HG02885 (cell line): ENCODE results near the gene PAPPA.

ENCODE experiments used
- ATAC-seq: cut with Tn5 transposase; IDR thresholded peaks from one replicate; pipeline ENCODE4 v1.9.1; 2021; ENCODE audit warnings: mild to moderate bottlenecking; ENCODE audit not compliant: unreplicated experiment, poor library complexity

PAPPA gene

DNA sequence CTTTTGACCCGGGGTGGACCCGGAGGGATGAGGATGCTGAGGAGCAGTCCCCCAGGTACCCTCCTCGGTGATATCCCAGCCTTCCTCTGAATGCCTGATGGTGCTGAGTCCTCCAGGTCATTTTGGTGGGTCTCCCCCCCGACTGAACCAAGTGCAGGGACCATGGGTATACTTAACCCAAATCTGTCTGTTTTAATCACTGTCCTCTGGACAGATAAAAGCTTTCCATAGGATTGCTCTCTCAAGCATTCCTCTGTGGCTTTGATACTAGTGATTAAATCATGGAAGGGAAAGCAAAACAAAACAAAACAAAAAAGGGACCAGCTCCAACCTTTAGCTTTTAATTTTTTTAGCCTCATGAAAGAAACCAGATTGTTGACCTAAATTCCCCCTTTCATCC lies 26.0 kb downstream of the PAPPA start:
- ATAC-seq: no peak

DNA sequence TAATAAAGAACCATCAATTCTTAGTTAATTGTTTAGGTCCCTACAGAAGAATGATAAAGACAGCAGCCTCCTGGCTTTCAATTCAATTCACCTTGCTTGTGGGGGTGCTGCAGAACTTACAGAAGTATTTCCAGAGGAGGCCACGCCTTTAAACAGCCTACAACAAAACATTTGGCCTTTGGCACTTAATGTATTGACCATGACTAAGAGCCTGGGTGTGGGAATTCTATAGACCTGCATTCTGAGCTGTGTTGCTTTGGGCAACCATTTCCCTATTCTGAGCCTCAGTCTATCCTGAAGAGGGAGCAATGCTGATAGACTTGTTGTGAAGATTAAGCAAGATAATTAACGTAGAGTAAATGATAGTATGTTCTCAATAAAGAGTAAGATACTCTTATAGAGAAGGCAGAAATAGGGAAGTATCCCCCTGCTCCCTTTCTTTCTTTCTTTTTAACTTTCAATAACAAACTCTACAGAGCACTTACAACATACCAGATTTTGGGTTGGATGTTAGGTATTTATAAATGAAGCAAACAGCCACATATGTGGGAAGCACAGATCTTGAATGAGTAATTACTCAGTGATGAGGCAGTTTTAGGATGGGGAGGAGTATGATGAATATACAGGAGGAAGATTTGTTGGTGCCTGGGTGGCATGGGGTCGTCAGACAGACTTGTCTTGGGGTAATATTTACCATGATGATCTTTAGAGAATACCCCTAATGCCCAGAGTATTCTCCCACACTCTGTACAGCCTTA lies 28.4 kb downstream of the PAPPA start:
- ATAC-seq: no peak

DNA sequence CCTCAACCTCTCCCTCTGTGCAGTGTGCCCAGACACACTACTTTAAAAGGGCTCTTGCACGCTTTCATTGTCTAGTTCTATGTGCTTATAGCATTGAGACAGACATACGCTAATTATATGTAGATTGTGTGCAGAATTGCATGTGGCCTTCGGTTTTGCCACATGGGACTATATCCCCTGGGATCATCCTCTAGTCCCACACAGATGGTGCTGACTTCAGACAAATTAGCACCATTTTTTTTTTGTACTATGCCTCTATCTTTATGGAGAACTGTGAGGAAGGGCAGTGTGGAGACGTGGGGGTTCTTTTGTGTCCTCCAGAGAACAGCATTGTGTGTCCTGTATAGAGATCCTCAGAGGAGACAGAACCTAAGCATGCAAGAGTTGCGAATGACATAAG lies 29.3 kb downstream of the PAPPA start:
- ATAC-seq: no peak

DNA sequence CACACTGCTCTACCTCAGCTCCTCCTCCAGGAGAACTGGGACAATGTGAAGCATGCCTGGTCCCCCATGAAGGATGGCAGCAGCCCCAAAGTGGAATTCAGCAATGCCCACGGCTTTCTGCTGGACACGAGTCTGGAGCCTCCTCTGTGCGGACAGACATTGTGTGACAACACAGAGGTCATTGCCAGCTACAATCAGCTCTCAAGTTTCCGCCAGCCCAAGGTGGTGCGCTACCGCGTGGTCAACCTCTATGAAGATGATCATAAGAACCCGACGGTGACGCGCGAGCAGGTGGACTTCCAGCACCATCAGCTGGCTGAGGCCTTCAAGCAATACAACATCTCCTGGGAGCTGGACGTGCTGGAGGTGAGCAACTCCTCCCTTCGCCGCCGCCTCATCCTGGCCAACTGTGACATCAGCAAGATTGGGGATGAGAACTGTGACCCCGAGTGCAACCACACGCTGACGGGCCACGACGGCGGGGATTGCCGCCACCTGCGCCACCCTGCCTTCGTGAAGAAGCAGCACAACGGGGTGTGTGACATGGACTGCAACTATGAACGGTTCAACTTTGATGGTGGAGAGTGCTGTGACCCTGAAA lies 34.1 kb downstream of the PAPPA start:
- ATAC-seq: no peak

DNA sequence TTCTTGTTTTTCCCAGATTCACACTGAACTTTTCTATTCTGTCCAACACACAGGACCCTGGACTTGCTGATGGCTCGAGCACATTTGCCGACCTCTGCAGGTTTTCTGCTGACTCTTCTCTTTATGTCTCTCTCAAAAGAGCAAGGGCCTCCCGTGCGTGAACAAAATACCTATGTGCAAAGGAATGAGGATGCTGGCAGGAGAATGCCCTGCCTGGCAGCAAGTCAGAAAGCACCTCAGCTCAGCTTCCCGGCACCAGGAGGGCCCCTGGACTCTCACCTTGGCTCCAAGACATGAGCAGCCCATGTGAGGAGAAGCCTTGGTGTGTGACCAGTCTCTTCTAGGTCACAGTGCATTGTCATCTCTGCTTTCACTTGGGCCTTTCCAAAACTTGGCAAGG lies 36.1 kb downstream of the PAPPA start:
- ATAC-seq: no peak

DNA sequence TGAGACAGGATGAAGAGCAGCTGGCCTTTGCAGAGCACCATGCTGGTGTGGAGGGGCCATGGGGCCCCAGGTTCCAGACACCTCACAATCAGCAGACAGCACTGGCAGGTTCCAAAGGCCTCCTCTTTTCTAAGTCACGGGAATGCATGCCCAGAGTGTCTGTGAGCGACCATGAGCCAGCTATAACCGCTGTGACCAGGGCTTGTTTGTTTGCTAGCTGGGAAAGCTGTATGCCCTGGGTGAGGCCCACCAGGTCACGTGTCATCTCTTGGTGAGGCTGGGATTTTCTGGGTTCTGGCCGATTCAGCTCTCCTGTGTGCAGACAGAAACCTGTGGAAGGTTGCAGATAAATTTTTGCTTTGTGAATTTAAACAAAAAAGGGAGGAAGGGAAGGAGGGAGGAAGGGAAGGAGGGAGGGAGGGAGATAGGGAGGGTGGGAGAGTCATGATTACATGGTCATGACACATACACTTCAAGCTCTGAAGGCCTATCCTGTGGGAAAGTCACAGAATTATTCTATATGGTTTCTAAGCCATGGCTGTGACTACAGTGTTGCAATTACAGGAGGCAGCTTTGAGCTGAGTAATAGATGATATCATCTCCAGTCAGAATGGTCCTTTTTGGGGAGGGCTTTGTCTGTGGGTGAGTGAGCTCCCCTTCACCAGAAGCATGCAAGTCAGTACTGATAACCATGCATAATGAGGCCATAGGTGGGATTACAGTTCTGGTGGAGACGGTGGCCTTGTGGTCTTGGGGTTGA lies 37.2 kb downstream of the PAPPA start:
- no peak for ATAC-seq

DNA sequence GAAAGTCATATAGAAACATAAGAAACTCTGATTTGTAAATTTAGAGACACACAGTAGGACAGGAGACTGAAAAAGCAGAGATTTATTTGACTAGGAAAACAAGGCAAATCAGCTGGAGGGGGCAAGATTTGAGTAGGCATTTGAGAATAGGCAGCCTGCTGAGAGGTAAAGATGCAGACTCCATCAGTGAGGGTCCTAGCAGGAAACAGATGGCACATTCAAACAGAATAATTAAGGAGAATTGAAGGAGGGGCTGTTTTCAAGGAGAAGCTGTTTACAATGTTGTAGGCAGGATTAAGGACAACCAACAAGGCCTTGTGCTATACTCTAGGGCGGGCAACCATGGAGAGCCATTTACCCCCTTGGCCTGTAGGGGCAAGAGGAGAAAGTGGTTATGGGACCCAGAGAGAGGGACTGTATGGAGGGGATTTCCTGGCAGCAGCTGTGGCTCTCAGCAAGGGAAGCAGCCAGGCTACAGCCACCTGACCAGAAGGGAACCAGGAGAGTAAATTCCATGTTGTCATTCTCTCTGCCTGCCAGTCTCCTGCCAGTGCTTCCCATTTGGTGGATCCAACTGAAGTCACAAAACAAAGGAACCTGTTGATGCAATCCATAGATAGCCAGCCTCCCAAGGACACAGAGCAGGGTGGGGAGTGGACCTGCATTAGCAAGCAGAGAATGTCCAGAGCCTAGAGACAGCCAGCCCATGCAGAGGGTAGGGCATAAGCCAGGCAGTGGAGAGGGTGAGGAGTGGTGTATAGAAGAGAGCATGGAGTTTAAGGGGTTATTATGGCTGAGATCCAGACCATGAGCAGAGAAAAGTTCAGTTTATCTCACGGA lies 38.2 kb downstream of the PAPPA start:
- no peak for ATAC-seq

DNA sequence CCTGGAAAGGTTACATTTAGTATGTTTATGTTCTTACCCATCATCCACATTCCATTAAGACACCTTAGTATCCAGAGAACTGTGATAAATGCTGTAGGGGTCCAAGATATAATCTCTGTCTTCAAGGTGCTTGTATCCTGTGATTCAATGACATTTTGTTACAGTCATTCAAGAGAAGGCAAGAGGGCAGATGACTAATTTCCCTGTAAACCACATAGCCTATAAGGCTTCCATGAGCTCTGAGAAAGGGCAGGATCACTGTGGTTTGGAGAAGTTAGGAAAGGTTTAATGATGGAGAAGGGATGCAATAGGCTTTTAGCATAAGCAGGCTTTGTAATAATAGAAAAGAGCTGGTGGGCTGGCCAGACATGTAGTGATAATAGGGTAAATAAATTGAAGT lies 40.0 kb downstream of the PAPPA start:
- no peak for ATAC-seq

DNA sequence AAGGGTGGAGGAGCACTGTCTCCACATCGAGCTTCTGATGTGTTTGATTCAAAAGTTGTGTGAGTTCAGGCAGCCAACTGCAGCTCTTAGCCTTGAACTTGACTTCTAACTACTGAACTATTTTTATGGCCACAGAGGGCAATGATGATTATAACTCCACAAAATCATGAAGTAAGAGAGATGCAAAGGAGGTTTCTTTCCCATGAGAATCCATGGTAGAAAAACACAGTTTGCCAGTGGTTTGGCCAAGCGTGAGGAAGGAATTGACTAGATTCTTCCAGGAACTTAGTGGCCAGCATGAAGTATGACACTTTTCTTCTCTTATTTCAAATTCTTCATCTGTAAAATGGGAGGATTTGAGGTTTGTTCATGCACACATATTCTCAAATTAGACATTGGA lies 43.2 kb downstream of the PAPPA start:
- no peak for ATAC-seq

DNA sequence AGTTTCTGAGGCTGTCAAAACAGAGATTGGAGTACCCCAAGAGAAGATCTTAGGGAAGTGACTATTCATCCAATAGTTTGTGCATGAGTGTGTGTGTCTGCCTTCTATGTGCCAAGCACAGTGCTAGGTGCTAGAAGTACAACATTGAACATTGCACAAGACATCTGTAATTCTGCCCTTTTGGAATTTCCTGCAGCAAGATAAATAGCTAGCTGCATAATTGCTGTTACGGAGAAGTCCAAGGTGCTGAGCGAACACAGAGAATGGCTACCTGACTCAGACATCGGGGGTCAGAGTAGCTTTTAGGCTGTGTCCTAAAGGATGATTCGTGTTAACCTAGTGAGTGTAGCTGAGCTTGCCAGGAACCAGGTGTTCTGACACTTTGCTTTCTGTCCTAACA lies 44.8 kb downstream of the PAPPA start:
- ATAC-seq: no peak

DNA sequence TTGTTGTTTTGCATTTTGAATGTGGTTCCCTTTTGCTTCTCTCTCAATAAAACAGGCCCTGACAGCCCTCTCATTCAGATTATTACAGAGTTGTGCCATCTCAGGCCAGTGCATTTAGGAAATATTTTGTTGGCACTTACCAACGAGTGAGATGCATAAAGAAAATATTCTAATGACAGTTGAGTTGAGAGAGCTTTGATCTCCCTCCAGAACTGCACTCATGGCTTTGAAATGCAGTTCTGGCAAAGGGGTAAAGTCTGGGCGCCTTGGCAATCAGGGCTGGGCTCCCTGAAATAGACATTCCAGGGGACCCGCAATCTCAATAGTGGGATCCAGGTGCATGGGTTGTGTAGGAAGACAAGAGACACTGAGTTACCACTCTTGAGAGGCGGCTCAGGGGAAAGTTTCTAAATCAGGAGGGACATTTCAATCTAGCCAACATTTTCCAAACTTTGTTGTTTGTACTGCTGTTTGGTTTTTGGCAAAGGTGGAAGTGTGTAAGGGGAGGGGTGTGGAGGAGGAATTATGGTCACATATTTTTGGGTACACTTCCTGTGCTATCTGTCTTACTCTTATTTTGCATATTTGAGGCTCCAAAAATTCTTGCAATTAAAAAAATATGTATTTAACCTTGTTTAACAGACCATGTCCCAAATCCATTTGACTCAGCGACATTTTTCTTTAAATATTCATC lies 48.8 kb downstream of the PAPPA start:
- ATAC-seq: no peak

DNA sequence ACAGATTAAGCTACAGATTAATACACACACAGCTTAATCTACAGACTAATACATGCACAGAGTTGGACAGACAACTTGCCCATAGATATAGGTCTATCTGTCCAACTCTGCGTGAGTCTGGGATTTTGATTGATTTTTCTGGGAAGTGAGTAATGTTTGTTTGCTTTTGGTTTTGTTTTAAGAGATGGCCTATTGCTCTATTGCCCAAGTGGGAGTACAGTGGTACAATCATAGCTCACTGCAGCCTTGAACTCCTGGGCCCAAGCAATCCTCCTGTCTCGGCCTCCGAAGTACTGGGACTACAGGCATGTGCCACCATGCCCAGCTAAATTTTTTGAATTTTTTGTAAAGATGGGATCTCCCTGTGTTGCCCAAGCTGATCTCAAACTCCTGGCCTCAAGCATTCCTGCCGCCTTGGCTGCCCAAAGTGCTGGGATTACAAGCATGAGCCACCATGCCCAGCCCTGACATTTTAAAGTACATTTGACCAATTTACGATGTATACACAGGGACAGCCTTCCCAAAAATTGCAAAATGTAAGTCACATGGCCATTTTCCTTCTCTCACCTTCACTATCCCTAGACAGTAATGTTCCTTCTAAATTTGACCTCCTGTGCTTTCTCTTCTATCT lies 50.8 kb downstream of the PAPPA start:
- no peak for ATAC-seq

DNA sequence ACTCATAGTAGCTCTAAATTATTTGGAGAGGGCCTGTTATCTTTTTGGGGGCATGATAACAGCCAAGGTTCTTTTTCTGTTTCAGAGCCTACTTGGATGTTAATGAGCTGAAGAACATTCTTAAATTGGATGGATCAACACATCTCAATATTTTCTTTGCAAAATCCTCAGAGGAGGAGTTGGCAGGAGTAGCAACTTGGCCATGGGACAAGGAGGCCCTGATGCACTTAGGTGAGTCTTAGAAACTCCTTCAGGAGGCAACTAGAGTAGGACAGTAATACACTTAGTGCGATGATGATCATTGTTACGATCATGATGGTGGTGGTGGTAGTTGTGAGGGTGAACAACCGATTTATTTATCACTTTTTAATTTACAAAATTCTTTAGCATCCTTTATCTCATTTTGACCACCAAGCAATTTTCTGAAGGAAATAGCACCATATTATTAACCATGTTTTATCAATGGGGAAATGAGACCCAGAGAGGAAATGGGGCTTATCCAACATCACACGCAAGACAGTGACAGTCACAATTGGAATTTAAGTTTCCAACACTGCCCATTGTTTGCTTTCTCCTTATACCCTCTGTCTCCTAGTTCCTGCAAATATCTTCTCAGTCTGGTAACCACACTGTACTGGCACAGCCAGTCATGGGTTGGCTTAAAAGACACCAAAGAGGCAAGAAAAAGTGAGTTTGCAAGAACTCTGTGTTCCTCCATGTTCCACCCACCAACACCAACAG lies 54.0 kb downstream of the PAPPA start:
- ATAC-seq: no peak

DNA sequence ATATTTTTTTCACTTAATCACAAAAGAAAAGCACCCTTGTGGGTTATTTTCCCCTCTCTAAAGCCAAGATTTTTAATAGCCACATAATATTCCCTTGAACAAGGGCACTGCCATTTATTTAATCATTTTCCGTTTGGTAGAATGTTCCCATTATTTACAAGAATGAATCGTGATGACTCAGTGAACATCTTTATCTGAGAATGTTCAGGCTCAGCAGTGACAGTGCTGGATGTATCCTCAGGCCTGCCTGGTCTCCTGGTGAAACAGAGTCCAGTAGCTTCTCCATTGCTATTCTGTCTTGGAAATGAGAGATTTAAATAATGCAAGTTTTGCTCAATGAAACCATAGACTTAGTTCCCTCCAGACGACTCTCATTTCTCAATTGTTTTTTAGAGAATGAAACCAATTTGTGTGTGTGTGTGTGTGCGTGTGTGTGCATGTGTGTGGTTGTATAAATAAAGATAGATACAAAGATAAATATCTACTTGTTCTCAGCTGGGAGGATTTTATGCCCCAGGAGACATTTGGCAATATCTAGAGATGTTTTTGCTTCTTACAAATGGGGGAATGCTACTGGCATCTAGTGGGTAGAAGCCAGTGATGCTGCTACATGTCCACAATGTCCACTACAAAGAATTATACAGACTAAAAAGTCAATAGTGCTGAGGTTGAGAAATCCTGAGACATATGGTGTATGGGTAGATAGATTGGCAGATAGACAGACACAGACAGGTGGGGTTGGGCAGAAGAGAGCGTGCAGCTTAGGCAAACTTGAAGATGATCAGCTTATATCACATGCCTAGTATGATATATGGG lies 55.0 kb downstream of the PAPPA start:
- no peak for ATAC-seq

DNA sequence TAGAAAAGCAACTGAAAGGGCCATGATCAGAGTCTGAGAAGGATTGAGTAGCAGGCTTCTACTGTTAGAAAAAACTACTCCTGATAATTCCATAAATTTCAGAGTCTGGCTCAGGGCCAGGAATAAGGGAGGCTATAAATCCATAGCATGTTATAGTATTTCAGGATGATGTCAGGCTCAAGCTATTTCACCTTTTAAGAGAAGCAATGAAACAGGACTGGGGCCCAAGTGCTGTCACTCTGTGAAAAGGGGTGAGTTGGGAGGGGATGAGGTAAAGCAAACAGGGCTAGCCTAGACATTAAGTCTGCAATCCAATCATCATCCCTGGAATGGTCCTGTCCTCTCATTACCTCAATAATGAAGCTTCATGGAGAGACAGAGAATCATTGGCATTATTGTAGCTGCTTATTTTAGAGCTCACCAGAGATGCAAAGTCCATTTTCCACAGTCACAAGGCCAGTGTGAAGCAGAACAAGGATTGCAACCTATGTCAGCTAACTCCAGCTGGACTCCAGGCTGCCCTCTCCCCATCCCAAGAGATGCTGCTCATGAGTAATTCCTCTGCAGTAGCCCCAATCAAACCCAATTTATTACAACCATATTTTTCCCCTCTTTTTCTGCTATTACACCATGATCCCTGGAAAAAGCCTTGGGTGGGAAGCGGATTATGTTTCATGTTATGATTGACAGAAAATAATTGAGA lies 56.0 kb downstream of the PAPPA start:
- ATAC-seq: no peak

DNA sequence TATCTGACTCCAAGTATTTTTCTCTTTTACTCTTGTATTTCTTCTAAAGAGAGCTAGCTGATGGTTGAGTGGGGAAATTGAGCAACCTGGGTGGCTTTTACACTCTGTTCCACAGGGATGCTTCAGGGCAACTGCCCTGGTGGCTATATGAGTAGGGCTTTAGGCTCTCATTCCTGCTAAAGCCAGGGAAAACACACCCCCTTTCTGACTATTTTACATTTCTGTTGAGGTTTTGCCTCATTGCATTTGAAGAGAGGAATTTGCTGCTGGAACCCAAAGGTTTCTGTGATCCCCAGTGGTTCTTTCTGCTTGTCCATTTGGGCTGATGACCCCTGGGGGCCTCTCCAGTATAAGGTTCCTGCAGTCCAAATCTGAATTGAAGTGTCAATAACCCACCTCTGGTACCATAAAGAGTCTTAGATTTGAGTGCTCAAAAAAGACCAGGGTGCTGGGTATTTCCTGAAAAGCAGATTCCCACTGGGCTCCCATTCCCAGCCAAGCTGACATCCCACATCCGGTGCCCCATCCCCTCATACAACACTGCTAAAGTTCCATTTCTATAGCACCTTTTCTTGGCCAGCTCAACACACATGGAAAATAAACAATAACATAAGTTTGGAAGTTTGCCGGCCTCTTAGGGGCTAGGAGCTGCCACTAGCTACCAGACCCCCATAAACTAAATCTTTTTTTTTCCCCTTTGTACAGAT lies 59.5 kb downstream of the PAPPA start:
- ATAC-seq: no peak

DNA sequence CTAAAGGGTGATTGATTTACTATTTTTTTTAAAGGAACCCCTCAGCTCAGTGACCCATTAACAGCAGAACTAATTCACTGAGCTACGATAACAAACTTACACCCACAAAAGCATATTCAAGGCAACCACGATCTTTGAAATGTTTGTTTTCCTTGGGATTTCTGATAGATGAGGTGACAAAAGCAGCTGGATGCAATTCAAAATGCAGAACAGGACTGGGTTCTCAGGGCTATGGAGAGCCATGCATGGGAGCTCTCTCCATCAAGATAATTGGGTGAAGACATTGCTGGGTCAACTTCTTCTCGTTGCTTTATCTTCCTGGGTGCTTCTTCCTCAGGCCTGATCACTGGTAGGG lies 60.1 kb downstream of the PAPPA start:
- ATAC-seq: no peak
